Stimulated activated CD4-positive, alpha-beta T cell treated with anti-CD3 and anti-CD28 coated beads, TNF-alpha, amount 100 ng/mL, for 48 hours (primary cell): ENCODE measurements around the gene GOLGA6L7.
"Not testable (repeated sequence)": the region's sequence is repeated elsewhere in the genome, so short reads cannot be mapped to it uniquely, and the experiment has no call there.

Source experiments
- DNase-seq, 3 donors: peaks; one replicate each; pipeline ENCODE4 v3.0.0-alpha.2; 2020; ENCODE audit warnings: low read depth in 3 of 3

The GOLGA6L7 gene

DNA sequence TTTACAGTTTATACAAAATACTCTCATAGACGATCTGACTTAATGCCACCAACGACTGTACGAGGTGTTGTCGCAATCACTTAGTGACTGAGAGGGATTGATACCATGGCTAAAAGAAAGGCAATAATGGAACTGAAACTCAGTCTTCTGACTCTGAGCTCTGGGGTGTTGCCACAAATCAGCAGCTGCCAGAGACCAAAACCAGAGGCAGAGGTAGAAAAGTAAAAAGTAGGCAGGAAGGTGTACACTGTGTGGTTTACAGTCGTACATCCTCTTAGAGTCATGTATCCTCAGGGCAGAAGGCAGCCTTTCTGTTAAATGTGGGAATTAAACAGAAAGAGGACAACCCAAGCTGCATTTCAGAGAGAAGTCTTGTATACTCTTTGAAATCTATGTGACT is 1.2 kb downstream of the GOLGA6L7 start:
- peak in 1 of 3 donors; percentile 26 for DNase-seq

- not testable (repeated sequence) for DNase-seq
Observed at GRCh38 chr15:28844147-28844546, 4.3 kb downstream of the GOLGA6L7 start.

DNA sequence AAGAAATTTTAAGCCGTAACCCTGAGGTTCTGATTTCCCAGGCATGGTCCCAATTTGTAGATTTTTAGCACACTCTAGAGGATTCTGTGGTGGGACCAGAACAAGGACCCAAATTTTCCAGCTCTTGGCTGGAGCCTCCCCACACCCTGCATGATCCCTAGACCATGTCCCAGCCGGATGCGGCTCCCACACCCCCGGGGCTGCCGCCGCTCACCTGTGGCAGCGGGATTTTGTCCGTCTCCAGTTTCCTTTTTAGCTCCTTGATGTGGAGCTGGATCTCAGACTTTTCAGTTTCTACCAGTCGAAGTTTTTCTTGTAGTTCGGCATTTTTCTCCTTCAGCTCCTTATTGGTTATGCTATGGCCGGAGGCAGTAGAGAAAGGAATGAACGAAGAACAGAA is 4.9 kb downstream of the GOLGA6L7 start:
- not testable (repeated sequence) for DNase-seq

DNA sequence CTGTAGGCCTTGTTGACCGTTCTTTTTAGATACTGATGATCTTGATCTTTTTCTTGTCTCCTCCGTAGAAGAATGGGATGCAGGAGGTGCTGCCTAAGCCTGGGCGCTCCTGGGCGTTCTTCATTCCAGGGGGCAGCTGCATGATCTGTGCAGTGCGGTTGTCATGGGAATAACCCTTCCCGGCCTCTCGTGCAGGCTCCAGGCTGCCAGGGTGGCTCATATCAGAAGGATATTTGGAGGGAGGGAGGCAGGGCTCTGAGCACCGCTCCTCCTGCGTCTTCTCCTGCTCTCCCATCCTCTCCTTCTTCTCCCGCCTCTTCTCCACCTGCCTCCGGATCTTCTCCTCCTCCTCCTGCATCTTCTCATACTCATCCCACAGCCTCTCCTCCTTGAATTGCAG is 6.2 kb downstream of the GOLGA6L7 start:
- DNase-seq, result not testable (repeated sequence)

GRCh38 chr15:28840285-28840684 is 8.2 kb downstream of the GOLGA6L7 start:
- DNase-seq, result not testable (repeated sequence)

DNA sequence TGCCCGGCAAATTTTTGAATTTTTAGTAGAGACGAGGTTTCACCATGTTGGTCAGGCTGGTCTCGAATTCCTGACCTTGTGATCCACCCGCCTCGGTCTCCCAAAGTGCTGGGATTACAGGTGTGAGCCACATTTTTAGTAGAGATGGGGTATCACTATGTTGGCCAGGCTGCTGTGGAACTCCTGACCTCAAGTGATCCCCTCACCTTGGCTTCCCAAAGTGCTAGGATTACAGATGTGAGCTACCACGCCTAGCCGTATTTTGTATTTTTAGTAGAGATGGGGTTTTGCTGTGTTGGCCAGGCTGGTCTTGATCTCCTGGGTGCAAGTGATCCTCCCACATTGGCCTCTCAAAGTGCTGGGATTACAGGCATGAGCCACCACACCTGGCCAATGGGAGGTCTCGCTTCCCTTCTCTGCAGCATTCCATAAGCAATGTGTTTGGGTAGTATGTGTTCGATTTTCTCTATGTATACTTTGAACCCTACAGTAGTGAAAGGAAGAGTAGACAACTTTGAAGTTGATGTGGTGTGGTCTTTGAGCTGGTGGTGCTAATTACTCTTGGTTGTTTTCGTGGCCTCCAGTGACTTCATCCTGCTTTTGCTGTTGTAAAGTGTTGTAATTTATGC is 13.4 kb downstream of the GOLGA6L7 start:
- not testable (repeated sequence) for DNase-seq

DNA sequence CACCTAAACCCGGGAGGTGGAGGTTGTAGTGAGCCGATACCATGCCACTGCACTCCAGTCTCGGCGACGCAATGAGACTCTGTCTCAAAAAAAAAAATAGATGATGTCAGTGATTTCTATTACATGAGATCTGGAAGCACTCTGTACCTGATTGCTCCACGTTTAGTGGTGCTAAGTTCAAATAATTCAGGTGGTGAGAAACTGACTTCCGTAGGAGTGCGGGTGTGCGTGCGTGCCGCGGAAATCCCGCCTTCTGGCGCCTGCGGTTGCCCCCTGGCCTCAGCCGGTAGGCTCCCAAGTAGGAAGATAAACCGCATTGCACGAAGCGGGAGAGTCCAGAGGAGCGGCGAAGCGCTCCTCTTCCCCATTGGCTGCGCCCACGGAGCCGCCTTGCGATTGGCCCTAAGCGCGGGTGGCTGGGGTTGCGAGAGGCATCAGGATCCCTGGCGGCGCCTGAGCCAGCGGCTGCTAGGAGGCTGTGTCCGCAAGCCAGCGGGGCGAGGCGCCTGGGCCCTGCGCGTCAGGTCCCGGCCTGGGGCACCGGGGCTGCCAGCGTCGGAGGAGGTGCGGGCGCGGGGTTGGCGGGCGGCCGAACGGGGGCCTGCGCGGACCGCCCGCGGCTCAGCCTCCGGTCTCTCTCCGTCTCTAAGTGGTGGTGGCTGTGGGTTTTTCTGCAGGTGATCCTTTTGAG is 16.4 kb downstream of the GOLGA6L7 start:
- DNase-seq, result peak; percentile 39 to 55 (median 41)

DNA sequence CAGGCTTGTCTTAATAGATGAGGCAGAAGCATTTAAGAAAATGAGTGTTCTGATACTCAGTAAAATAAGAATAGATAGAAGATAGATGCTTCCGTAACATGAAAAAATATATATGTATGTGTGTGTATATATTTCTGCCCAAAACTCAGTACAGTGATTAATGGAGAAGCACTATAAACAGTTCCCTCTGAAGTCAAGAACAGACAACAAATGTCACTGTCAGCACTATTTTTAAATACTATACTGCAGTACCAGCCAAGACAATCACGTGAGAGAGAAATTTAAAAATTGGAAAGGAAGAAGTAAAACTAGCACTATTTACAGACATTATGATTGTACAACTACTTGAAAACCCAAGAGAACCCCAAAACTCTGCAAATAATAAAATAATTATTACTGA is 27.0 kb downstream of the GOLGA6L7 start:
- DNase-seq, result not testable (repeated sequence)

DNA sequence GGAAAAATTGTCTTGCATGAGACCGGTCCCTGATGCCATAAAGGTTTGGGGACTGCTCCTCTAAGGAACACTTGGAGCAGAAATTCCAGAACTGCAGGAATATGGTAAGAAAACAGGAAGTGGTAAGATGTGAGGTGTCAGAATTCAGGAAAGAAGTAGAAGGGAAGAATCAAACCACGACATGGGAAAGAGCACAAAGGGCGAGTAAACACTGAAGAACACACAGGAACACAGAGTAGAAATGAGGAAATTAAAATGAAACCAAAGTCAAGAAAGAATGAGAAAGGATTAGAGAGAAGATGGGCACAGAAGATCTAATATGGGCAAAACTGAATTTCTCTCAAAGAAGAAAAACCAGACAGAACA is 28.5 kb downstream of the GOLGA6L7 start:
- DNase-seq, result not testable (repeated sequence)

GRCh38 chr15:28819019-28819929 is 29.2 kb downstream of the GOLGA6L7 start:
- DNase-seq, result peak in 1 of 3 donors; percentile 7

DNA sequence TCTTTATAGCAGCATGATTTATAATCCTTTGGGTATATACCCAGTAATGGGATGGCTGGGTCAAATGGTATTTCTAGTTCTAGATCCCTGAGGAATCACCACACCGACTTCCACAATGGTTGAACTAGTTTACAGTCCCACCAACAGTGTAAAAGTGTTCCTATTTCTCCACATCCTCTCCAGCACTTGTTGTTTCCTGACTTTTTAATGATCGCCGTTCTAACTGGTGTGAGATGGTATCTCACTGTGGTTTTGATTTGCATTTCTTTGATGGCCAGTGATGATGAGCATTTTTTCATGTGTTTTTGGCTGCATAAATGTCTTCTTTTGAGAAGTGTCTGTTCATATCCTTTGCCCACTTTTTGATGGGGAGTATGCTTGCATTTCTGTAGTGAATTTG is 30.3 kb downstream of the GOLGA6L7 start:
- not testable (repeated sequence) for DNase-seq

GRCh38 chr15:28814059-28814458 is 34.4 kb downstream of the GOLGA6L7 start:
- not testable (repeated sequence) for DNase-seq

GRCh38 chr15:28813392-28813791 is 35.1 kb downstream of the GOLGA6L7 start:
- DNase-seq, result not testable (repeated sequence)

DNA sequence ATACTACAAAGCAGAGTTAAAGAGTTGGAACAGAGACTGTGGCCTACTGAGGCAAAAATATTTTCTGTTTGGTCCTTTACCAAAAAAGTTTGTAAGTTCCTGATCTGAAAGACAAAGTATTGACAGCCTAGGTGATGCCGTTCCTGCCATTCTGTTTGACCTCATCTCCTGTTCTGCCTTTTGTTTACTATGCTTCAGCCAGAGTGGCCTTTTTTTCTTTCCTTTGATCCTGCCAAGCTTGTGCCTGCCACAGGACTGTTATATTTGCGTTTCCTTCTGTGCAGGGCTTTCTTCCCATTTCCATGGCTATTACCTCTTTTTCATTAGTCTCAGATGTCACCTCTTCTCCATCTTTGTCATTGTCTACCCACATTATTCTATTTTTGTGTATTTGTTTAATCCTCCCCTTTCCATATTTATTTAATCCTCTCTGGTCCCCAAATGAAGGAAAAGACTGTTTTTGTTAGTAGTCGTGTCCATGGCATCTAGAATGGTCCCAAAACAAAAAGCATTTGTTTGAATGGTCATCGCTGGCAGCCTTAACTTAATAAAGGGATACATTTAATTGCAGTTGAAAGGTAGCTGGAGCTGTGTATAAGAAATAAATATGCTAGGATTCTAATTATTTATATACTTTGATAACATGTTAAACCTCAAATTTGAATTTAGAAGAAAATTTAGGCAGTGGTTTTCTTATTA is 36.4 kb downstream of the GOLGA6L7 start:
- not testable (repeated sequence) for DNase-seq

DNA sequence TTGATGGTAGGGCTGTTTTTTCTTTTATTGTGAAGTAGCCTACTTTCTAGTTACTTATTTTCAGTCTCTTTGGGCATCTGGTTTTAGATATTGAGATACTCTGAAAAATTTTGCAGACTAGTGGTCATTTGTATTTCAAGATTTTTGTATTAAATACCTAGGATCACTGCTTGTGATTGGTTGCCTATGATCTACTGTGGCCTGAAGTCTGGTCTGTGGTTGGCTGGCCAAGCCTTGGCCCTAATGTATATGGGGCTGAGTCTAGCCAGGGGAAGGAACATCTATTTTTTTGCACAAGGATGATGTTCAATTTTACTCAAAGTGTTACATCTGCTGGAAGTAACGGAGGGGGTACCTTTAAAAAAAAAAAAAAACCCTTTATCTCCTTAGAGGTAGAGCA is 38.0 kb downstream of the GOLGA6L7 start:
- not testable (repeated sequence) for DNase-seq

- DNase-seq, result not testable (repeated sequence)
Observed at GRCh38 chr15:28808136-28808535, 40.3 kb downstream of the GOLGA6L7 start.

GRCh38 chr15:28800366-28800765 is 48.1 kb downstream of the GOLGA6L7 start:
- not testable (repeated sequence) for DNase-seq

GRCh38 chr15:28798234-28798633 is 50.2 kb downstream of the GOLGA6L7 start:
- not testable (repeated sequence) for DNase-seq

- DNase-seq, result not testable (repeated sequence)
Observed at GRCh38 chr15:28794231-28794630, 54.2 kb downstream of the GOLGA6L7 start.
